ENCODE measurements around the gene PIK3R3.

- TF ChIP-seq YY1 (IDR thresholded peaks at IDR 0.05; ENCODE audit: low read depth) (no peak), EP300 (IDR thresholded peaks at IDR 0.05; ENCODE audit: borderline replicate concordance) (no peak), CEBPB (IDR thresholded peaks at IDR 0.05) (no peak), EGR1 (IDR thresholded peaks at IDR 0.05) (no peak), ZBTB7A (IDR thresholded peaks at IDR 0.05; ENCODE audit: low read depth) (no peak), MAX (IDR thresholded peaks at IDR 0.05) (no peak), REST (IDR thresholded peaks at IDR 0.05; ENCODE audit: low read depth) (no peak), FOXM1 (IDR thresholded peaks at IDR 0.05; ENCODE audit: borderline replicate concordance, low read depth) (no peak), TCF12 (IDR thresholded peaks at IDR 0.05; ENCODE audit: low read depth) (no peak), TEAD4 (IDR thresholded peaks at IDR 0.05) (no peak)
These were observed 69.6 kb downstream of the PIK3R3 start for GRCh38 chr1:46062651-46063319.

All from Ishikawa (cell line).